Heart left ventricle (tissue), 13 donors: Measurements from ENCODE around the gene HSPA9.

ENCODE experiments used
- CTCF ChIP-seq, 12 donors: fragments of 200-600 bp; sonication (generic) in 4 of 12; IDR thresholded peaks; one replicate each; pipeline versions ENCODE4 v1.5.0 to v1.8.0; 2018 to 2022; ENCODE audit warnings: antibody characterized with exemption in 12 of 12, mild to moderate bottlenecking in 5 of 12
- POLR2A ChIP-seq, 2 donors: fragments of 450-650 bp; IDR thresholded peaks; one replicate each; pipeline ENCODE4 v1.6.1; 2017; ENCODE audit warnings: antibody characterized with exemption in 2 of 2, mild to moderate bottlenecking in 2 of 2, moderate library complexity in 2 of 2
- donor health status: ischemic (EF 13 %, LVEDD 7.1; RV severe dilation, severe dysfunction).
- donor health status: DM: no; HTN: yes; CAD: no.
- donor health status: DM: no; HTN: no; CAD: no.
- donor health status: ischemic (EF 25% LVEDD 6.9; RV normal size, moderate dysfunction).
- donor health status: ischemic (EF 25% LVEDD 5.7; RV mildly dilated, moderate dysfunction).
- donor health status: ischemic (EF 35%, LVEDD 5.7; RV mildly dilated, moderate dysfunction).
- donor health status: nonischemic (EF 11% LVEDD 7.7; RV severe dilation, severe dysfunction).
- donor health status: DM: yes; HTN: yes; CAD: no.
- donor health status: PGD.
- donor health status: ischemic (EF 29% LVEDD 5.4; RV normal size, mild dysfunction).
- donor health status: nonischemic (EF 23%, LVEDD 6.1; RV moderate dilation, normal function).

- TF ChIP-seq CTCF (IDR thresholded peaks at IDR 0.05), result no peak
- TF ChIP-seq POLR2A (IDR thresholded peaks at IDR 0.05), result no peak
These were observed 66.2 kb downstream of the HSPA9 start for GRCh38 chr5:138508958-138509357.
